ENCODE measurements around the gene LRP5. TPM values are rescaled to one million over a fixed set of nuclear protein-coding genes. Genes with fewer than 3 reads are reported as not detected.
"Not testable (repeated sequence)": the region's sequence is repeated elsewhere in the genome, so short reads cannot be mapped to it uniquely, and the experiment has no call there.

LRP5 gene
- total RNA-seq, 1 experiment from 2014 or later: 55.2 TPM

- no peak overlapping the region for H3K27ac ChIP-seq (ENCODE audit: low read depth, low read length)
- no peaks in the 10 kb centered on the region for H3K79me2 ChIP-seq (ENCODE audit: insufficient read depth, low read length)
- H3K36me3 ChIP-seq (ENCODE audit: control insufficient read depth in 1 of 2, insufficient read depth in 2 of 2, low read length in 2 of 2): peaks cover 8 to 18% of the 10 kb centered on the region in 2 experiments; a peak in 3 of 4 replicates
- intact Hi-C loops (cut with micrococcal nuclease): no loop called here
- no peaks in the 10 kb centered on the region for H4K20me1 ChIP-seq (ENCODE audit: insufficient read depth)
- H3K9ac ChIP-seq (ENCODE audit: low read length): no peak overlapping the region
- no TSS peak for BruUV-seq (replicated peaks)
- no peaks in the 10 kb centered on the region for H3K9me2 ChIP-seq (ENCODE audit: insufficient read depth)
- RAD21 ChIA-PET (ENCODE audit: low non-redundant PET in 1 of 2, low total read pairs in 2 of 2, uncharacterized antibody in 2 of 2, unreplicated experiment in 2 of 2): no interaction called here
- peaks cover 6 to 7% of the 10 kb centered on the region in 2 experiments; a peak in 2 of 4 replicates for H3K9me3 ChIP-seq (ENCODE audit: control insufficient read depth in 1 of 2, insufficient read depth in 1 of 2, low read depth in 1 of 2, low read length in 2 of 2)
- H2AFZ ChIP-seq (ENCODE audit: low read depth, low read length, poor library complexity, severe bottlenecking): no peak overlapping the region
- CTCF ChIA-PET: no interaction called here
- TF ChIP-seq EGR1 (IDR thresholded peaks at IDR 0.05; ENCODE audit: low read depth): no peak
- TF ChIP-seq ZBTB33 (IDR thresholded peaks at IDR 0.05; ENCODE audit: extremely low read depth, insufficient replicate concordance, low read length): no peak
- TF ChIP-seq SRF (IDR thresholded peaks at IDR 0.05; ENCODE audit: low read depth): no peak
- no peak for TF ChIP-seq POLR2A (IDR thresholded peaks at IDR 0.05; ENCODE audit: borderline replicate concordance, extremely low read depth, insufficient read depth, insufficient read length)
- no peak for TF ChIP-seq REST (IDR thresholded peaks at IDR 0.05; ENCODE audit: low read depth)
- no peak for TF ChIP-seq TCF7L2 (IDR thresholded peaks at IDR 0.05; ENCODE audit: borderline replicate concordance, extremely low read depth, insufficient read depth, insufficient read length)
- TF ChIP-seq SIN3A (IDR thresholded peaks at IDR 0.05; ENCODE audit: low read depth): no peak
- no peak for TF ChIP-seq MAX (IDR thresholded peaks at IDR 0.05)
- no peak for TF ChIP-seq POLR2AphosphoS5 (IDR thresholded peaks at IDR 0.05; ENCODE audit: low read depth, low read length)
- H3K4me2 ChIP-seq (ENCODE audit: low read length): no peak overlapping the region
- ATAC-seq: no peak
- H3K4me3 ChIP-seq (replicated peaks in 1 of 2; ENCODE audit: low read depth in 1 of 2, low read length in 2 of 2): no peak overlapping the region
- H3K4me1 ChIP-seq (ENCODE audit: control insufficient read depth in 1 of 2, insufficient read depth in 2 of 2, low read length in 2 of 2): peaks cover 0 to 15% of the 10 kb centered on the region in 2 experiments; a peak in 2 of 4 replicates
- H3K27me3 ChIP-seq (ENCODE audit: insufficient read depth, low read length): no peaks in the 10 kb centered on the region
- POLR2A ChIA-PET: no interaction called here
- DNase-seq (ENCODE audit: low read depth, low spot score): no peak
Observed at GRCh38 chr11:68433541-68433940, 121.2 kb downstream of the LRP5 start.

GRCh38 chr11:68434159-68434558, 121.8 kb downstream of the LRP5 start:
- H3K9ac ChIP-seq (ENCODE audit: low read length); DNase-seq (ENCODE audit: low read depth, low spot score); H3K9me2 ChIP-seq (ENCODE audit: insufficient read depth); ATAC-seq; H3K9me3 ChIP-seq (ENCODE audit: control insufficient read depth in 1 of 2, insufficient read depth in 1 of 2, low read depth in 1 of 2, low read length in 2 of 2); RAD21 ChIA-PET (ENCODE audit: low non-redundant PET in 1 of 2, low total read pairs in 2 of 2, uncharacterized antibody in 2 of 2, unreplicated experiment in 2 of 2); H2AFZ ChIP-seq (ENCODE audit: low read depth, low read length, poor library complexity, severe bottlenecking); H3K4me3 ChIP-seq (replicated peaks in 1 of 2; ENCODE audit: low read depth in 1 of 2, low read length in 2 of 2); CTCF ChIA-PET; POLR2A ChIA-PET; BruUV-seq (replicated peaks); H3K27me3 ChIP-seq (ENCODE audit: insufficient read depth, low read length); H4K20me1 ChIP-seq (ENCODE audit: insufficient read depth); intact Hi-C loops (cut with micrococcal nuclease); H3K79me2 ChIP-seq (ENCODE audit: insufficient read depth, low read length); H3K27ac ChIP-seq (ENCODE audit: low read depth, low read length); H3K4me2 ChIP-seq (ENCODE audit: low read length): not testable (repeated sequence)
- Histone ChIP-seq H3K4me1 (ENCODE audit: control insufficient read depth in 1 of 2, insufficient read depth in 2 of 2, low read length in 2 of 2) (peaks cover 0 to 15% of the 10 kb centered on the region in 2 experiments; a peak in 2 of 4 replicates), H3K36me3 (ENCODE audit: control insufficient read depth in 1 of 2, insufficient read depth in 2 of 2, low read length in 2 of 2) (peaks cover 8 to 15% of the 10 kb centered on the region in 2 experiments; a peak in 3 of 4 replicates)

Measured in HCT116 (cell line).